NCI-H128 (cell line): Measurements from ENCODE around the gene SUSD6.

Experiments
- DNase-seq: peaks from one replicate; lab custom pipeline; 2025; ENCODE audit not compliant: unreplicated experiment; lab: John Stamatoyannopoulos, UW

SUSD6 gene

DNA sequence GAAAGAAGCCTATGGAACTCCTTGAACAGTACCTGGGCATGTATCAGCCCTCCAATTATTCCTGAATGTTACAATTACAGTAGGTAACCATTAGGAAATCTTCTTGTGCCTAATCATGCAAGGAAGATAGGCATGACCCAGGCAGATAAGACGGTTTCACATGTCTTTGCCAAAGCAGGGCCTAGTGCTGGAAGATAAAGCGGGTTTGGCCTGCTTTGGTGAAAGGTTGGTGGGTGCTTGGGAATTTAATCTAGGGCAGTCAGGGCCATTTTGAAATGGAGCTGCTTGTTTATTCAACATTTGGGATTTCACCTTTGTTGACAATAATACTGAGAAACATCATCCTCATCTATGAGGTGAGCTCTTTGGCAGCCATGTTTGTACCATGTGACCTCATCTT lies 143.1 kb downstream of the SUSD6 start:
- no peak for DNase-seq

DNA sequence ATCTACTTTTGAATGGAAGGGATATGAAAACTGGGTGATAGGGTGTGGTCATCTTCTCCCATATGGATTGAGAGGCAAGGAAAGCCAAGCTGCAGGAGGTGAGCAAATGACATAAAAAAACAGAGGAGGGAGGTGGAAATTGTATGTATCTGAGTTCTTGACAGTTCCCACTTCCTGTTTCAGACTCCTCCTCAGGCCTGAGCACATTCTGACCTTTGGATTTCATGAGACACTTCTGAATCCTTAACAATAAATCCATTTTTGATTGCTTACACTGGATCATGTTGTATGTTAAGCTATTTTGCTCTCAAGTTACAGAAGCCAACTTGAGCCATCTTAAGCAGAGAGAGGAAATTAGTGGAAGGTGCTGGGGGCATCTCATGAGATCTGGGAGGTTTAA lies 143.9 kb downstream of the SUSD6 start:
- no peak for DNase-seq

DNA sequence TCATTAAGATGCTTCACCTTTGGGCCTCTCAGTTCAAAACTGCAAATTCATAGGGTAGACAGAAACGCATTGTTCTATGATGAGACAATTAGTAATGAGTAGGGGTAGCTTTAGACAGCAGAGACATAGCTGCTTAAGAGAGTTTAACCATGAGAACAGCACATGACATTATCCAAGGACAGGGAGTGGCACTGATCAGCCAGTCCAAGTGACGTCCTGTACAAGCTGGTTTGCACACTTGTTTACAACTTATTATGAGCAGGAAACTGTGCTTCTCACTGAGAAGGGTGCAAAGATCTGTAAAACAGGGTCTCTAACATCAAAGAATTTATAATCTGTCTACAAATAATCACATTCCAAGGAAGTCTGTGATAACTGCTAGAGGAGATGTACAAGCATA lies 144.4 kb downstream of the SUSD6 start:
- DNase-seq: no peak

DNA sequence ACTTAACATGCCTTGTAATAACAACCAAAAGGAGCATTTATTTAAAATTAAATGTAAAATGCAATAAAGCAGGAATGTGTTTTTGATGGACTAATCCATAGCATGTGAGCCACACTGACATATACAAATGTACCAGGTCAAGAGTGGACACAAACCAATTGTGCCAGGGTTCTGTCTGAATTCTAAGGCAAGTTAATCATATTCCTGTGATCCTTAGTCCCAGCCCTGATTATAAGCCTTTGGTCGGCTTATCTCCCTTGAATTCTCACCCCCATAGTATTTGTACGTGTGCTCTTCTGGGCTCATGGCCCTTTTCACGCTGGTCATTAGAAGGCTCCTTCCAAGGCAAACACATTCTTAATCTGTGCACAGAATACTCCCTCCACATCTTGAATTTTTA lies 144.9 kb downstream of the SUSD6 start:
- DNase-seq: no peak

DNA sequence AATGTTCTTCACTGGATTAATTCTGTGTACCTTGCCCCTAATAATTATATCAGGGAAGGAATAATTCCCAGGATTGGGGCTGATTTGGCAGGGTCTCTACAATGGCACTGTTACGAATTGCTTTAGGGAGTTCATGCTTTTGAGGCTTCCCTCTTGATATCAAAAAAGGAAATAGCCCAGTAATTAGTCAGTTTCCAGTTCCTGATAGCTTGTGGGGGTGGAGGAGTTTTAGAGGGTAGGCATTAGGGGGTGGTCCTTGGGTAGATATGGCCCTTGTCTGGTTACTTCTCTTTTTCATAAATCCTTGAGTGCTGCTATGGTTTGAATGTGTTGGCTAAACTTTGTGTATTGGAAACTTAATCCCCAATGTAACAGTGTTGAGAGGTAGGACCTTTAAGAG lies 149.4 kb downstream of the SUSD6 start:
- DNase-seq: no peak

DNA sequence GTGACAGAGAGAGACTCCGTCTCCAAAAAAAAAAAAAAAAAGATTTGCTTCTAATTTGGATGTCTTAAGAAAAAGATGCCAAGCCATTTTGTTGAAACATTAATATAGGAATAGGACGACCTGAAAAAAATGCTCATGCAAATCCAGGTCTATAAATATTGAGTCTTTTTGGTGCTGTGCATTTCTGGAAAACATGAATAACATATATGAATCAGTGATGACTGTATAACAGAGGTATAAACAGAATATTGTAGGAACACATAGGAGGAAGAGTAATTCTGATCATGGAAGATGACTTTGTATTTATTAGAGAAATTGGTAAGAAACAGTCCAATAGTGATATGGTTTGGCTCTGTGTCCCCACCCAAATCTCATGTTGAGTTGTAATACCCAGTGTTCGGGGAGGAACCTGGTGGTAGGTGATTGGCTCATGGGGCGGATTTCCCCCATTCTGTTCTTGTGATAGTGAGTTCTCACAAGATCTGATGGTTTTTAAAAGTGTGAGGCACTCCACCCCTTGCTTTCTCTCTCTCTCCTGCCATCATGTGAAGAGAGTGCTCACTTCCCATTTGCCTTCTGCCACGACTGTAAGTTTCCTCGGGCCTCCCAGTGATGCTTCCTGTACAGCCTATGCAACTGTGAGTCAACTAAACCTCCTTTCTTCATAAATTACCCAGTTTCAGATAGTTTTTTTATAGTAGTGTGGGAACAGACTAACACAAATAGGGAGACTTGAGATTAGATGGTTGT lies 152.5 kb downstream of the SUSD6 start:
- DNase-seq: no peak
